GM12878 (cell line): Measurements from ENCODE around the gene HEXIM2. TPM values are rescaled to one million over a fixed set of nuclear protein-coding genes. Genes with fewer than 3 reads are reported as not detected.
A peak's percentile ranks its signal among the peaks of the same experiment; 100 is the strongest.

Experiments
- BCLAF1 ChIP-seq: fragments of 450-650 bp; IDR thresholded peaks from 2 replicates; pipeline ENCODE4 v1.6.1; 2017; ENCODE audit warnings: antibody characterized with exemption, mild to moderate bottlenecking, moderate library complexity
- BMI1 ChIP-seq: fragments of 450-650 bp; IDR thresholded peaks from 2 replicates; pipeline ENCODE4 v1.6.1; 2016; ENCODE audit warnings: mild to moderate bottlenecking, moderate library complexity, borderline replicate concordance
- CEBPZ ChIP-seq: fragments of 150-350 bp; IDR thresholded peaks from 2 replicates; pipeline ENCODE4 v1.6.1; 2016; ENCODE audit warnings: low read depth, low read length
- CUX1 ChIP-seq: IDR thresholded peaks from 2 replicates; pipeline ENCODE4 v1.6.1; 2012; ENCODE audit warnings: improper control_type of control experiment, low read depth, low read length; ENCODE audit not compliant: insufficient replicate concordance
- EP300 ChIP-seq, 2 experiments: fragments of 150-350 bp in 1 of 2; IDR thresholded peaks; 2 replicates each; pipeline ENCODE4 v1.6.1; 2011 to 2012; ENCODE audit warnings: low read depth in 2 of 2, low read length in 2 of 2, borderline replicate concordance in 1 of 2, improper control_type of control experiment in 1 of 2, inconsistent platforms in 1 of 2; ENCODE audit not compliant: control insufficient read depth in 1 of 2
- ESRRA ChIP-seq: IDR thresholded peaks from 2 replicates; pipeline ENCODE4 v1.6.1; 2012; ENCODE audit warnings: mild to moderate bottlenecking, low read length, improper control_type of control experiment
- ETV6 ChIP-seq, 2 experiments: fragments of 450-650 bp in 1 of 2; IDR thresholded peaks in 1 of 2; conservative IDR thresholded peaks in 1 of 2; 2 replicates each; pipeline ENCODE4 v1.6.1; 2014; ENCODE audit warnings: antibody characterized with exemption in 1 of 2, borderline replicate concordance in 1 of 2, low read depth in 1 of 2, mild to moderate bottlenecking in 1 of 2, moderate library complexity in 1 of 2
- NFXL1 ChIP-seq: fragments of 450-650 bp; IDR thresholded peaks from 2 replicates; pipeline ENCODE4 v1.6.1; 2017; ENCODE audit warnings: antibody characterized with exemption, mild to moderate bottlenecking, borderline replicate concordance
- NR2F1 ChIP-seq: fragments of 450-650 bp; conservative IDR thresholded peaks from 2 replicates; pipeline ENCODE4 v1.6.1; 2017; ENCODE audit warnings: mild to moderate bottlenecking
- PAX5 ChIP-seq: IDR thresholded peaks from 2 replicates; pipeline ENCODE4 v1.6.1; 2011; ENCODE audit warnings: low read depth, low read length, borderline replicate concordance
- POU2F2 ChIP-seq: IDR thresholded peaks from 3 replicates; pipeline ENCODE4 v1.6.1; 2011; ENCODE audit warnings: low read depth, mild to moderate bottlenecking, low read length, borderline replicate concordance
- RUNX3 ChIP-seq: IDR thresholded peaks from 2 replicates; pipeline ENCODE4 v1.6.1; 2012; ENCODE audit warnings: low read length, inconsistent platforms
- SMAD1 ChIP-seq: fragments of 450-650 bp; IDR thresholded peaks from 2 replicates; pipeline ENCODE4 v1.6.1; 2018; ENCODE audit warnings: mild to moderate bottlenecking, low read depth; ENCODE audit not compliant: partially characterized antibody
- SPI1 ChIP-seq: IDR thresholded peaks from 2 replicates; pipeline ENCODE4 v1.6.1; 2011; ENCODE audit warnings: low read depth, mild to moderate bottlenecking, low read length, moderate library complexity, borderline replicate concordance; ENCODE audit not compliant: insufficient read depth
- TBL1XR1 ChIP-seq: IDR thresholded peaks from 2 replicates; pipeline ENCODE4 v1.6.1; 2012; ENCODE audit warnings: low read depth, low read length, improper control_type of control experiment
- ZNF217 ChIP-seq: fragments of 450-650 bp; IDR thresholded peaks from 2 replicates; pipeline ENCODE4 v1.6.1; 2017; ENCODE audit warnings: antibody characterized with exemption, mild to moderate bottlenecking
- ZZZ3 ChIP-seq: IDR thresholded peaks from 2 replicates; pipeline ENCODE4 v1.6.1; 2011; ENCODE audit warnings: low read depth; ENCODE audit not compliant: control insufficient read depth, insufficient read length
- polyA plus RNA-seq, 11 experiments: library from polyadenylated mRNA; depleted of rRNA in 4 of 11; unstranded in 6 of 11; stranded (reverse) in 5 of 11; fragments of >200 nt; fragmentation: Nextera tagmentation in 4 of 11; fragmentation: Illumina TruSeq in 1 of 11; extraction: Ambion mirVana in 4 of 11; extraction: Trizol in 1 of 11; gene quantifications; 1 replicate in 1 of 11; 2 replicates in 10 of 11; pipeline versions ENCODE4 v1.2.1 to v1.2.3, GENCODE V29; 2011 to 2016; ENCODE audit warnings: inconsistent platforms in 2 of 11, missing spikeins in 2 of 11, low read depth in 1 of 11
- total RNA-seq, 4 experiments: library from RNA; depleted of rRNA in 3 of 4; stranded (reverse); fragments of >200 nt in 3 of 4; fragmentation: Illumina TruSeq in 1 of 4; extraction: Trizol in 1 of 4; gene quantifications; 2 replicates each; pipeline versions ENCODE4 v1.2.1 to v1.2.3, GENCODE V29; 2013 to 2021

Gene HEXIM2
- total and polyA plus RNA-seq, 10 of the 15 experiments (the other 5 are each of a cell fraction or from before 2014, with no cell fraction given) = 0.10 to 10.3 (median 6.4) TPM

- TF ChIP-seq ZZZ3 (no peak), RUNX3 (peak; percentile 73), ESRRA (peak; percentile 92; the same call in 1 of the 2 replicates), EP300 (IDR thresholded peaks at IDR 0.05; ENCODE audit: borderline replicate concordance in 1 of 2, control insufficient read depth in 1 of 2, low read depth in 2 of 2, low read length in 2 of 2) (peak; percentile 13 to 14; a peak in 1 of 4 replicates), CEBPZ (peak; percentile 51; the same call in 1 of the 2 replicates), BMI1 (peak; percentile 89), TBL1XR1 (no peak; the same call in none of the 2 replicates), ZNF217 (no peak), CUX1 (no peak), NFXL1 (no peak; the same call in 1 of the 2 replicates), ETV6 (conservative IDR thresholded peaks at IDR 0.05 in 1 of 2, IDR thresholded peaks at IDR 0.05 in 1 of 2; ENCODE audit: borderline replicate concordance in 1 of 2, low read depth in 1 of 2) (no peak), SMAD1 (peak; percentile 99), SPI1 (no peak), PAX5 (peak; percentile 66), BCLAF1 (no peak), POU2F2 (peak; percentile 99), NR2F1 (peak; percentile 57)
Observed at GRCh38 chr17:45148183-45149036, 13.3 kb upstream of the HEXIM2 start, which contains the start of gene HEXIM1 (continued).
